ENCODE measurements around the gene SERPINB7.

Gene SERPINB7

GRCh38 chr18:63850020-63850419 lies 74.8 kb downstream of the SERPINB7 start:
- peak; percentile 4 for DNase-seq

GRCh38 chr18:63850636-63851035 lies 75.4 kb downstream of the SERPINB7 start:
- DNase-seq = no peak

Measured in midbrain (tissue), 1 donor.